PFSK-1 (cell line): ENCODE results near the gene SLC12A6.

Source experiments
- FOXP2 ChIP-seq: optimal IDR thresholded peaks from 2 replicates; pipeline ENCODE3; 2011; ENCODE audit warnings: borderline replicate concordance, control low read depth, inconsistent platforms; ENCODE audit not compliant: insufficient read depth; ENCODE audit errors: extremely low read length, extremely low read depth
- POLR2AphosphoS5 ChIP-seq: IDR thresholded peaks from 2 replicates; pipeline ENCODE4 v1.6.1; 2012; ENCODE audit warnings: low read depth, mild to moderate bottlenecking, control low read depth, low read length, moderate library complexity
- SIN3A ChIP-seq: IDR thresholded peaks from 2 replicates; pipeline ENCODE4 v1.6.1; 2012; ENCODE audit warnings: mild to moderate bottlenecking, low read length, moderate library complexity, borderline replicate concordance; ENCODE audit not compliant: insufficient read depth
- TAF1 ChIP-seq: IDR thresholded peaks from 2 replicates; pipeline ENCODE4 v1.6.1; 2012; ENCODE audit warnings: low read length, control low read depth, borderline replicate concordance; ENCODE audit not compliant: insufficient read depth
- TF ChIP-seq, protein P1 (sequence below), 2 experiments: IDR thresholded peaks; 2 replicates each; pipeline versions ENCODE4 v1.6.1 to v1.8.0; 2011 to 2012; ENCODE audit warnings: low read depth in 2 of 2, low read length in 2 of 2, control low read depth in 1 of 2, inconsistent platforms in 1 of 2, mild to moderate bottlenecking in 1 of 2, moderate library complexity in 1 of 2; ENCODE audit not compliant: insufficient read depth in 1 of 2

DNA sequence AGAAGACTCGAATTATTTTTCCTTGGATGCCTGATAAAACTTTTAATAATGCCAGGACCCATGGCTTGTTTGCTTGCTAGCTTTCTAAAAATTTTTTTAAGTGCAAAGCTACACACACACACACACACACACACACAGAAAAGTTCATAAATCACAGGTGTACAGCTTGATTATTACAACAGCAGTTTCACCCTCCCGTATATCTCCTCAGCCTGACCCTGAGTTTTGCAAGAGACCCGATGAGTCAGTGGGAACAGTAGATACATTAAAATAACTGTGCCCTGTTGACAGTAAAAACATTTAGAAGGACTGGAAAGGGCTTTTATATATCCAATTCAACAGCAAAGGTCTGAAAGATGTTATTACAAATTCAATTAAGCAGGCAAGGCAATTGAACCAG lies 66.1 kb downstream of the SLC12A6 start:
- TF ChIP-seq POLR2AphosphoS5 (no peak), SIN3A (no peak), TAF1 (no peak), FOXP2 (no peak)
- TF ChIP-seq, protein P1, sequence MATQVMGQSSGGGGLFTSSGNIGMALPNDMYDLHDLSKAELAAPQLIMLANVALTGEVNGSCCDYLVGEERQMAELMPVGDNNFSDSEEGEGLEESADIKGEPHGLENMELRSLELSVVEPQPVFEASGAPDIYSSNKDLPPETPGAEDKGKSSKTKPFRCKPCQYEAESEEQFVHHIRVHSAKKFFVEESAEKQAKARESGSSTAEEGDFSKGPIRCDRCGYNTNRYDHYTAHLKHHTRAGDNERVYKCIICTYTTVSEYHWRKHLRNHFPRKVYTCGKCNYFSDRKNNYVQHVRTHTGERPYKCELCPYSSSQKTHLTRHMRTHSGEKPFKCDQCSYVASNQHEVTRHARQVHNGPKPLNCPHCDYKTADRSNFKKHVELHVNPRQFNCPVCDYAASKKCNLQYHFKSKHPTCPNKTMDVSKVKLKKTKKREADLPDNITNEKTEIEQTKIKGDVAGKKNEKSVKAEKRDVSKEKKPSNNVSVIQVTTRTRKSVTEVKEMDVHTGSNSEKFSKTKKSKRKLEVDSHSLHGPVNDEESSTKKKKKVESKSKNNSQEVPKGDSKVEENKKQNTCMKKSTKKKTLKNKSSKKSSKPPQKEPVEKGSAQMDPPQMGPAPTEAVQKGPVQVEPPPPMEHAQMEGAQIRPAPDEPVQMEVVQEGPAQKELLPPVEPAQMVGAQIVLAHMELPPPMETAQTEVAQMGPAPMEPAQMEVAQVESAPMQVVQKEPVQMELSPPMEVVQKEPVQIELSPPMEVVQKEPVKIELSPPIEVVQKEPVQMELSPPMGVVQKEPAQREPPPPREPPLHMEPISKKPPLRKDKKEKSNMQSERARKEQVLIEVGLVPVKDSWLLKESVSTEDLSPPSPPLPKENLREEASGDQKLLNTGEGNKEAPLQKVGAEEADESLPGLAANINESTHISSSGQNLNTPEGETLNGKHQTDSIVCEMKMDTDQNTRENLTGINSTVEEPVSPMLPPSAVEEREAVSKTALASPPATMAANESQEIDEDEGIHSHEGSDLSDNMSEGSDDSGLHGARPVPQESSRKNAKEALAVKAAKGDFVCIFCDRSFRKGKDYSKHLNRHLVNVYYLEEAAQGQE (IDR thresholded peaks at IDR 0.05; ENCODE audit: insufficient read depth in 1 of 2, low read depth in 2 of 2, low read length in 2 of 2), result no peak
